HG03196 (cell line): ENCODE data around the gene BEX5.
A peak's percentile ranks its signal among the peaks of the same experiment; 100 is the strongest.
"Not testable (repeated sequence)": the region's sequence is repeated elsewhere in the genome, so short reads cannot be mapped to it uniquely, and the experiment has no call there.

ENCODE experiments used
- ATAC-seq: cut with Tn5 transposase; IDR thresholded peaks from one replicate; pipeline ENCODE4 v1.9.1; 2021; ENCODE audit not compliant: unreplicated experiment

The BEX5 gene

GRCh38 chrX:102155806-102156179 lies at the start of gene BEX5:
TSS of gene BEX5 (minus strand) at chrX:102155977. CDS start at chrX:102154265, 1,712 bp downstream.
- ATAC-seq, result peak; percentile 91

- ATAC-seq, result no peak
Observed at GRCh38 chrX:102185967-102186720, 30.4 kb upstream of the BEX5 start.

GRCh38 chrX:102154900-102155805 lies 624 bp downstream of the BEX5 start:
- ATAC-seq, result peak; percentile 34

GRCh38 chrX:102154218-102154860 lies 1.4 kb downstream of the BEX5 start:
- ATAC-seq, result no peak

GRCh38 chrX:102142274-102142673 lies 13.5 kb downstream of the BEX5 start, which contains the start of gene TCEAL6:
TSS of gene TCEAL6 (minus strand) at chrX:102142481.
- not testable (repeated sequence) for ATAC-seq

- ATAC-seq, result not testable (repeated sequence)
Observed at GRCh38 chrX:102141631-102142030, 14.1 kb downstream of the BEX5 start.

GRCh38 chrX:102140876-102141275 lies 14.9 kb downstream of the BEX5 start:
- ATAC-seq, result not testable (repeated sequence)

- ATAC-seq, result no peak
Observed at GRCh38 chrX:102138064-102138463, 17.7 kb downstream of the BEX5 start.

- no peak for ATAC-seq
Observed at GRCh38 chrX:102129473-102129872, 26.3 kb downstream of the BEX5 start.

- no peak for ATAC-seq
Observed at GRCh38 chrX:102126863-102127262, 28.9 kb downstream of the BEX5 start.

GRCh38 chrX:102126080-102126818 lies 29.5 kb downstream of the BEX5 start:
- not testable (repeated sequence) for ATAC-seq

GRCh38 chrX:102125436-102125835 lies 30.3 kb downstream of the BEX5 start, which contains the start of gene TCEAL2:
TSS of gene TCEAL2 (plus strand) at chrX:102125679. CDS start at chrX:102126831, 1,152 bp downstream.
- not testable (repeated sequence) for ATAC-seq

GRCh38 chrX:102125014-102125413 lies 30.8 kb downstream of the BEX5 start:
- not testable (repeated sequence) for ATAC-seq

- no peak for ATAC-seq
Observed at GRCh38 chrX:102115748-102116147, 40.0 kb downstream of the BEX5 start.

GRCh38 chrX:102113367-102113766 lies 42.4 kb downstream of the BEX5 start:
- ATAC-seq, result no peak
